CD14-positive monocyte (primary cell): ENCODE data around the gene CCL28. TPM values are rescaled to one million over a fixed set of nuclear protein-coding genes. Genes with fewer than 3 reads are reported as not detected.

ENCODE experiments used
- DNase-seq, 3 donors: peaks; one replicate each; pipeline ENCODE4 v3.0.0-alpha.2; 2011 to 2022
- H2AFZ ChIP-seq: 2 replicates; pipeline ENCODE4 v1.6.0; 2012; ENCODE audit warnings: mild to moderate bottlenecking, low read depth, low read length, inconsistent platforms; ENCODE audit not compliant: insufficient read depth, poor library complexity, severe bottlenecking
- H3K27ac ChIP-seq, 2 donors: 1 replicate in 1 of 2; 2 replicates in 1 of 2; pipeline ENCODE4 v1.5.1; 2012 to 2013; ENCODE audit warnings: low read length in 2 of 2, control low read depth in 1 of 2, inconsistent platforms in 1 of 2, low read depth in 1 of 2, mild to moderate bottlenecking in 1 of 2
- H3K27me3 ChIP-seq, 2 donors: one replicate each; pipeline versions ENCODE4 v1.6.0 to v1.6.1; 2011 to 2013; ENCODE audit warnings: low read length in 2 of 2; ENCODE audit not compliant: control insufficient read depth in 2 of 2, insufficient read depth in 2 of 2
- H3K36me3 ChIP-seq, 2 donors: replicated peaks in 1 of 2; 1 replicate in 1 of 2; 2 replicates in 1 of 2; pipeline versions ENCODE4 v1.5.1 to v1.6.1; 2012 to 2013; ENCODE audit warnings: low read length in 2 of 2, control low read depth in 1 of 2, inconsistent platforms in 1 of 2, mild to moderate bottlenecking in 1 of 2; ENCODE audit not compliant: insufficient read depth in 2 of 2, control insufficient read depth in 1 of 2
- H3K4me1 ChIP-seq, 2 donors: 1 replicate in 1 of 2; 2 replicates in 1 of 2; pipeline versions ENCODE4 v1.5.1 to v1.6.1; 2012 to 2013; ENCODE audit warnings: low read length in 2 of 2, control low read depth in 1 of 2, inconsistent platforms in 1 of 2, mild to moderate bottlenecking in 1 of 2, moderate library complexity in 1 of 2; ENCODE audit not compliant: insufficient read depth in 2 of 2, control insufficient read depth in 1 of 2
- H3K4me2 ChIP-seq: replicated peaks from 2 replicates; pipeline ENCODE3; 2012; ENCODE audit warnings: low read length, moderate library complexity, mild to moderate bottlenecking; ENCODE audit not compliant: poor library complexity, severe bottlenecking; ENCODE audit errors: extremely low read depth
- H3K4me3 ChIP-seq, 3 experiments: fragments of 200-600 bp in 1 of 3; sonication (generic) in 1 of 3; replicated peaks in 1 of 3; 1 replicate in 2 of 3; 2 replicates in 1 of 3; pipeline ENCODE4 v1.5.1; 2011 to 2013; ENCODE audit warnings: low read length in 3 of 3, mild to moderate bottlenecking in 3 of 3, control low read depth in 2 of 3, low read depth in 2 of 3, inconsistent platforms in 1 of 3, moderate library complexity in 1 of 3
- H3K79me2 ChIP-seq: 2 replicates; pipeline ENCODE4 v1.6.0; 2012; ENCODE audit warnings: mild to moderate bottlenecking, control low read depth, inconsistent platforms, low read length, moderate library complexity; ENCODE audit not compliant: insufficient read depth
- H3K9ac ChIP-seq: 2 replicates; pipeline ENCODE4 v1.6.0; 2017; ENCODE audit warnings: low read length, mild to moderate bottlenecking; ENCODE audit not compliant: insufficient read depth, poor library complexity, severe bottlenecking
- H3K9me3 ChIP-seq, 2 donors: replicated peaks in 1 of 2; 1 replicate in 1 of 2; 2 replicates in 1 of 2; pipeline versions ENCODE4 v1.5.1 to v1.6.1; 2012 to 2013; ENCODE audit warnings: low read length in 2 of 2, control low read depth in 1 of 2; ENCODE audit not compliant: control insufficient read depth in 1 of 2, insufficient read depth in 1 of 2
- H4K20me1 ChIP-seq: 2 replicates; pipeline ENCODE4 v1.6.0; 2012; ENCODE audit warnings: mild to moderate bottlenecking, low read length, control low read depth, moderate library complexity; ENCODE audit not compliant: insufficient read depth
- H3K27ac Mint-ChIP-seq, 7 donors: one replicate each; pipeline ENCODE4 v1.8.0; 2020; ENCODE audit warnings: mild to moderate bottlenecking in 7 of 7, mixed read lengths in 7 of 7, moderate library complexity in 6 of 7, inconsistent platforms in 2 of 7
- H3K27me3 Mint-ChIP-seq, 3 donors: one replicate each; pipeline ENCODE4 v1.8.0; 2021 to 2022; ENCODE audit warnings: low read depth in 3 of 3, mild to moderate bottlenecking in 3 of 3, mixed read lengths in 3 of 3, moderate library complexity in 3 of 3, inconsistent platforms in 1 of 3
- H3K36me3 Mint-ChIP-seq, 2 donors: one replicate each; pipeline ENCODE4 v1.8.0; 2020; ENCODE audit warnings: mixed read lengths in 2 of 2, inconsistent platforms in 1 of 2, mild to moderate bottlenecking in 1 of 2
- H3K4me1 Mint-ChIP-seq: one replicate; pipeline ENCODE4 v1.8.0; 2020; ENCODE audit warnings: mild to moderate bottlenecking, mixed read lengths
- H3K4me3 Mint-ChIP-seq, 2 donors: one replicate each; pipeline ENCODE4 v1.8.0; 2020; ENCODE audit warnings: mild to moderate bottlenecking in 2 of 2, mixed read lengths in 2 of 2, moderate library complexity in 1 of 2
- H3K9me3 Mint-ChIP-seq, 7 donors: one replicate each; pipeline ENCODE4 v1.8.0; 2020 to 2022; ENCODE audit warnings: mixed read lengths in 7 of 7, mild to moderate bottlenecking in 6 of 7, moderate library complexity in 6 of 7, inconsistent platforms in 2 of 7
- WGBS: methylation state at CpG from one replicate; pipeline ENCODE4 v1.1.5; 2013; ENCODE audit warnings: missing lambda C conversion rate; ENCODE audit not compliant: insufficient coverage; 5-methylcytosine and 5-hydroxymethylcytosine counted together
- intact Hi-C, 2 donors: fragments of 100-400 bp; cut with micrococcal nuclease; formaldehyde crosslinking; loops; one replicate each; pipeline versions ENCODE4 v1.15.0 to v1.15.1; 2023
- polyA plus RNA-seq, 3 donors: library from polyadenylated mRNA; depleted of rRNA in 1 of 3; unstranded in 2 of 3; stranded (reverse) in 1 of 3; fragments of 300-500 nt in 2 of 3; fragments of >200 nt in 1 of 3; fragmentation: Illumina TruSeq in 2 of 3; gene quantifications; 1 replicate in 2 of 3; 2 replicates in 1 of 3; pipeline ENCODE4 v1.2.3, GENCODE V29; 2012 to 2021
- TF ChIP-seq, protein P1 (sequence below): fragments of 200-600 bp; IDR thresholded peaks from one replicate; pipeline ENCODE4 v1.8.0; 2022; ENCODE audit warnings: antibody characterized with exemption, mild to moderate bottlenecking

CCL28 gene
- polyA plus RNA-seq, 3 donors = 0.10 to 0.51 (median 0.32) TPM

DNA sequence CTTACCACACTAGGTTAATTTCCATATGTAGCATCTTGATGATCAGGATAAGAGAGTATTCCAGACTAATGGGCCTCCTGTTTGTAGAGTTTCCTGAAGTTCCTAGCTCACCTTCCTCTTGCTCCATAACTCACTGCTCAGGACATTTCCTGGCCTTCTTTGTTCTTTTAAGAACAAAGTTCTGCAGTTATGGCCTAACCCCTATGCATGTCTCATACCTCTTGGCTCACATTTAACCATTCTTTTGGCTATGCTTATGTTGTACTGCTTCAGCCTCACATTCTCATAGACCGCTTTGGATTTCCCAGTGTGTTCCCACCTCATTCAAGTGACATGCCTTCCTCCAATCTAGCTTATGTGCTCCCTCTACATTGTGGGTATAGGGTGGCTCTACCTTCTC is 58.5 kb downstream of the CCL28 start:
- H3K27ac Mint-ChIP-seq = no peak overlapping the region

GRCh38 chr5:43352915-43353314 is 59.3 kb downstream of the CCL28 start:
- no CpG with 5 or more reads among the region's 2 CpGs for WGBS
- Histone ChIP-seq H3K9ac (no peak overlapping the region), H3K27me3 (no peaks in the 10 kb centered on the region), H3K4me1 (no peaks in the 10 kb centered on the region), H3K4me3 (no peak overlapping the region), H3K4me2 (no peak overlapping the region), H4K20me1 (no peaks in the 10 kb centered on the region), H3K36me3 (no peaks in the 10 kb centered on the region), H2AFZ (no peak overlapping the region), H3K79me2 (no peaks in the 10 kb centered on the region), H3K9me3 (no peaks in the 10 kb centered on the region), H3K27ac (no peak overlapping the region)
- intact Hi-C loops = no loop called here
- TF ChIP-seq, protein P1, sequence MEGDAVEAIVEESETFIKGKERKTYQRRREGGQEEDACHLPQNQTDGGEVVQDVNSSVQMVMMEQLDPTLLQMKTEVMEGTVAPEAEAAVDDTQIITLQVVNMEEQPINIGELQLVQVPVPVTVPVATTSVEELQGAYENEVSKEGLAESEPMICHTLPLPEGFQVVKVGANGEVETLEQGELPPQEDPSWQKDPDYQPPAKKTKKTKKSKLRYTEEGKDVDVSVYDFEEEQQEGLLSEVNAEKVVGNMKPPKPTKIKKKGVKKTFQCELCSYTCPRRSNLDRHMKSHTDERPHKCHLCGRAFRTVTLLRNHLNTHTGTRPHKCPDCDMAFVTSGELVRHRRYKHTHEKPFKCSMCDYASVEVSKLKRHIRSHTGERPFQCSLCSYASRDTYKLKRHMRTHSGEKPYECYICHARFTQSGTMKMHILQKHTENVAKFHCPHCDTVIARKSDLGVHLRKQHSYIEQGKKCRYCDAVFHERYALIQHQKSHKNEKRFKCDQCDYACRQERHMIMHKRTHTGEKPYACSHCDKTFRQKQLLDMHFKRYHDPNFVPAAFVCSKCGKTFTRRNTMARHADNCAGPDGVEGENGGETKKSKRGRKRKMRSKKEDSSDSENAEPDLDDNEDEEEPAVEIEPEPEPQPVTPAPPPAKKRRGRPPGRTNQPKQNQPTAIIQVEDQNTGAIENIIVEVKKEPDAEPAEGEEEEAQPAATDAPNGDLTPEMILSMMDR = no peak
- H3K4me3 Mint-ChIP-seq = no peak overlapping the region
- H3K36me3 Mint-ChIP-seq = no peaks in the 10 kb centered on the region
- DNase-seq = no peak
- H3K9me3 Mint-ChIP-seq = peaks cover 0 to 4% (median 2%) of the 10 kb centered on the region in 7 donors
- H3K27me3 Mint-ChIP-seq = peaks cover 0 to 7% (median 2%) of the 10 kb centered on the region in 3 donors
- no peak overlapping the region for H3K27ac Mint-ChIP-seq
- no peaks in the 10 kb centered on the region for H3K4me1 Mint-ChIP-seq

More for the DNA sequence above, 58.5 kb downstream of the CCL28 start:
- Histone ChIP-seq H3K27ac (no peak overlapping the region), H3K4me2 (no peak overlapping the region), H4K20me1 (no peaks in the 10 kb centered on the region), H2AFZ (no peak overlapping the region), H3K9ac (no peak overlapping the region), H3K9me3 (no peaks in the 10 kb centered on the region), H3K36me3 (no peaks in the 10 kb centered on the region), H3K4me1 (no peaks in the 10 kb centered on the region), H3K4me3 (no peak overlapping the region), H3K27me3 (no peaks in the 10 kb centered on the region), H3K79me2 (no peaks in the 10 kb centered on the region)
- Mint-ChIP-seq H3K4me1 (no peaks in the 10 kb centered on the region), H3K9me3 (peaks cover 0 to 4% (median 2%) of the 10 kb centered on the region in 7 donors), H3K4me3 (no peak overlapping the region), H3K36me3 (no peaks in the 10 kb centered on the region), H3K27me3 (peaks cover 0 to 7% (median 2%) of the 10 kb centered on the region in 3 donors)
- no CpG with 5 or more reads among the region's 1 CpG for WGBS
- TF ChIP-seq, protein P1 = no peak
- no peak for DNase-seq
- intact Hi-C loops = no loop called here
